ENCODE measurements around the gene FAHD1.

Gene FAHD1

GRCh38 chr16:1830213-1830612, 3.2 kb downstream of the FAHD1 start:
- POLR2A ChIA-PET = no interaction called here
- no peak for TF ChIP-seq ZNF157 (tag by site-specific recombination; IDR thresholded peaks at IDR 0.05)
- TF ChIP-seq, protein P1, sequence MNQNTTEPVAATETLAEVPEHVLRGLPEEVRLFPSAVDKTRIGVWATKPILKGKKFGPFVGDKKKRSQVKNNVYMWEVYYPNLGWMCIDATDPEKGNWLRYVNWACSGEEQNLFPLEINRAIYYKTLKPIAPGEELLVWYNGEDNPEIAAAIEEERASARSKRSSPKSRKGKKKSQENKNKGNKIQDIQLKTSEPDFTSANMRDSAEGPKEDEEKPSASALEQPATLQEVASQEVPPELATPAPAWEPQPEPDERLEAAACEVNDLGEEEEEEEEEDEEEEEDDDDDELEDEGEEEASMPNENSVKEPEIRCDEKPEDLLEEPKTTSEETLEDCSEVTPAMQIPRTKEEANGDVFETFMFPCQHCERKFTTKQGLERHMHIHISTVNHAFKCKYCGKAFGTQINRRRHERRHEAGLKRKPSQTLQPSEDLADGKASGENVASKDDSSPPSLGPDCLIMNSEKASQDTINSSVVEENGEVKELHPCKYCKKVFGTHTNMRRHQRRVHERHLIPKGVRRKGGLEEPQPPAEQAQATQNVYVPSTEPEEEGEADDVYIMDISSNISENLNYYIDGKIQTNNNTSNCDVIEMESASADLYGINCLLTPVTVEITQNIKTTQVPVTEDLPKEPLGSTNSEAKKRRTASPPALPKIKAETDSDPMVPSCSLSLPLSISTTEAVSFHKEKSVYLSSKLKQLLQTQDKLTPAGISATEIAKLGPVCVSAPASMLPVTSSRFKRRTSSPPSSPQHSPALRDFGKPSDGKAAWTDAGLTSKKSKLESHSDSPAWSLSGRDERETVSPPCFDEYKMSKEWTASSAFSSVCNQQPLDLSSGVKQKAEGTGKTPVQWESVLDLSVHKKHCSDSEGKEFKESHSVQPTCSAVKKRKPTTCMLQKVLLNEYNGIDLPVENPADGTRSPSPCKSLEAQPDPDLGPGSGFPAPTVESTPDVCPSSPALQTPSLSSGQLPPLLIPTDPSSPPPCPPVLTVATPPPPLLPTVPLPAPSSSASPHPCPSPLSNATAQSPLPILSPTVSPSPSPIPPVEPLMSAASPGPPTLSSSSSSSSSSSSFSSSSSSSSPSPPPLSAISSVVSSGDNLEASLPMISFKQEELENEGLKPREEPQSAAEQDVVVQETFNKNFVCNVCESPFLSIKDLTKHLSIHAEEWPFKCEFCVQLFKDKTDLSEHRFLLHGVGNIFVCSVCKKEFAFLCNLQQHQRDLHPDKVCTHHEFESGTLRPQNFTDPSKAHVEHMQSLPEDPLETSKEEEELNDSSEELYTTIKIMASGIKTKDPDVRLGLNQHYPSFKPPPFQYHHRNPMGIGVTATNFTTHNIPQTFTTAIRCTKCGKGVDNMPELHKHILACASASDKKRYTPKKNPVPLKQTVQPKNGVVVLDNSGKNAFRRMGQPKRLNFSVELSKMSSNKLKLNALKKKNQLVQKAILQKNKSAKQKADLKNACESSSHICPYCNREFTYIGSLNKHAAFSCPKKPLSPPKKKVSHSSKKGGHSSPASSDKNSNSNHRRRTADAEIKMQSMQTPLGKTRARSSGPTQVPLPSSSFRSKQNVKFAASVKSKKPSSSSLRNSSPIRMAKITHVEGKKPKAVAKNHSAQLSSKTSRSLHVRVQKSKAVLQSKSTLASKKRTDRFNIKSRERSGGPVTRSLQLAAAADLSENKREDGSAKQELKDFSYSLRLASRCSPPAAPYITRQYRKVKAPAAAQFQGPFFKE (tag by site-specific recombination; IDR thresholded peaks at IDR 0.05; ENCODE audit: borderline replicate concordance) = no peak
- no peak for TF ChIP-seq ZNF112 (tag by site-specific recombination; IDR thresholded peaks at IDR 0.05)
- TF ChIP-seq ZNF302 (tag by site-specific recombination; IDR thresholded peaks at IDR 0.05; ENCODE audit: low read depth) = no peak
- no peak for TF ChIP-seq ZNF701 (tag by site-specific recombination; IDR thresholded peaks at IDR 0.05)
- H3K27ac ChIP-seq (ENCODE audit: extremely low read depth, low read depth, low read length) = no peak overlapping the region
- CTCF ChIA-PET = no interaction called here
- H3K4me1 ChIP-seq (ENCODE audit: control insufficient read depth, insufficient read depth, low read length) = no peaks in the 10 kb centered on the region
- H3K36me3 ChIP-seq (ENCODE audit: control insufficient read depth in 2 of 2, insufficient read depth in 1 of 2, low read length in 2 of 2) = peaks cover 0 to 15% of the 10 kb centered on the region in 2 experiments; a peak in 1 of 3 replicates
- H3K9me3 ChIP-seq (ENCODE audit: control insufficient read depth, insufficient read depth, low read depth, low read length) = no peaks in the 10 kb centered on the region
- H3K4me3 ChIP-seq (ENCODE audit: low read depth, low read length) = no peak overlapping the region

DNA sequence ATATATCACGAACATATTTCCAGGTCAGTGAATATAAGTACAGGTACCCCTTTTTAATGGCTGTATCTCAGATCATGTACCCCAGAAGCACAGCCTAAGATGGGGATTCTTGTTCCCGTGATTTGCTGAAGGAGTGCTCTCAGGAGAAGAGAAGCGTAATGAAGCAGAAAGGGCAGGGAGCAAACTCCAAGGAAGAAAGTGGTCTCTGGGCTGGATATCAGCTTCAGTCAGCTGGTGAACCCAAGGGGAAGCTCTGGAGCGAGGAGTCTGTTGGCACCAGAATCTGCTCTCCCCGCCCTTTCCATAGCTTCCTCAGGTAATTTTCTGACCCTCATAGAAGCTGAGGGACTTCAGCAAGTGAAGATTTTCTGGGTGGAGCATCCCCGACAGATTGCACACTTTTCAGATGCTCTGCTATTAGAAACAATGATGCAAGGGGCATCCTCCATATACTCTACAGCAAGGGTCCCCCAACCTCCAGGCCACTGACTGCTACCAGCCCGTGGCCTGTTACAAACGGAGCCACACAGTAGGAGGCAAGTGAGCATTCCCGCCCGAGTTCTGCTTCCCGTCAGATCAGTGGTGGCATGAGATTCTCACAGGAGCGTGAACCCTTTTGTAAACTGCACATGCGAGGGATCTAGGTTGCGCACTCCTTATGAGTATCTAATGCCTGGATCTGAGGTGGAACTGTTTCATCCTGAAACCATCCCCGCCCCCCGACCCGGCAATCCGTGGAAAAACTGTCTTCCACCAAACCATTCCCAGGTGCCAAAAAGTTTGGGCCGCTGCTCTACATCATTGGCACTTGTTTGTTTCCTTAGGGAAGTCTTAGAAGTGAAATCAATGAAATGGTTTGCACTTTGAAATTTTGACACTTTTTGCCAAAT, 4.4 kb downstream of the FAHD1 start:
- Histone ChIP-seq H3K9me3 (ENCODE audit: control insufficient read depth, insufficient read depth, low read depth, low read length) (no peaks in the 10 kb centered on the region), H3K4me1 (ENCODE audit: control insufficient read depth, insufficient read depth, low read length) (no peaks in the 10 kb centered on the region), H3K4me3 (ENCODE audit: low read depth, low read length) (no peak overlapping the region), H3K36me3 (ENCODE audit: control insufficient read depth in 2 of 2, insufficient read depth in 1 of 2, low read length in 2 of 2) (peaks cover 0 to 15% of the 10 kb centered on the region in 2 experiments; a peak in 1 of 3 replicates), H3K27ac (ENCODE audit: extremely low read depth, low read depth, low read length) (no peak overlapping the region)
- CTCF ChIA-PET = interaction anchor here (0.6 kb wide), 1 partner anchor 16 kb away, joined by 3 read pairs; no protein-coding TSS in a partner anchor
- POLR2A ChIA-PET = no interaction called here
- TF ChIP-seq HOXC10 (CRISPR knock-in tag; IDR thresholded peaks at IDR 0.05) (no peak), ZBTB1 (tag by site-specific recombination; IDR thresholded peaks at IDR 0.05) (no peak), ZNF112 (tag by site-specific recombination; IDR thresholded peaks at IDR 0.05) (no peak), ZNF544 (tag by site-specific recombination; IDR thresholded peaks at IDR 0.05) (no peak), ZNF830 (tag by site-specific recombination; IDR thresholded peaks at IDR 0.05; ENCODE audit: low read depth) (no peak)

- no peaks in the 10 kb centered on the region for H3K9me3 ChIP-seq (ENCODE audit: control insufficient read depth, insufficient read depth, low read depth, low read length)
- ChIA-PET CTCF (interaction anchor here (1.0 kb wide), 1 partner anchor 33 kb away, joined by 3 read pairs; no protein-coding TSS in a partner anchor), POLR2A (no interaction called here)
- H3K36me3 ChIP-seq (ENCODE audit: control insufficient read depth in 2 of 2, insufficient read depth in 1 of 2, low read length in 2 of 2) = peaks cover 0 to 15% of the 10 kb centered on the region in 2 experiments; a peak in 1 of 3 replicates
- no peaks in the 10 kb centered on the region for H3K4me1 ChIP-seq (ENCODE audit: control insufficient read depth, insufficient read depth, low read length)
- H3K4me3 ChIP-seq (ENCODE audit: low read depth, low read length) = no peak overlapping the region
- no peak overlapping the region for H3K27ac ChIP-seq (ENCODE audit: extremely low read depth, low read depth, low read length)
- TF ChIP-seq GLIS1 (tag by site-specific recombination; IDR thresholded peaks at IDR 0.05) (peak; percentile 88), ZNF600 (tag by site-specific recombination; IDR thresholded peaks at IDR 0.05) (no peak), ZNF423 (tag by site-specific recombination; IDR thresholded peaks at IDR 0.05) (no peak), ZIC2 (tag by site-specific recombination; IDR thresholded peaks at IDR 0.05) (peak; percentile 41), ZNF274 (IDR thresholded peaks at IDR 0.05; ENCODE audit: low read length) (no peak), ZNF274 (tag by site-specific recombination; IDR thresholded peaks at IDR 0.05; ENCODE audit: borderline replicate concordance) (no peak)
- TF ChIP-seq, protein P2, sequence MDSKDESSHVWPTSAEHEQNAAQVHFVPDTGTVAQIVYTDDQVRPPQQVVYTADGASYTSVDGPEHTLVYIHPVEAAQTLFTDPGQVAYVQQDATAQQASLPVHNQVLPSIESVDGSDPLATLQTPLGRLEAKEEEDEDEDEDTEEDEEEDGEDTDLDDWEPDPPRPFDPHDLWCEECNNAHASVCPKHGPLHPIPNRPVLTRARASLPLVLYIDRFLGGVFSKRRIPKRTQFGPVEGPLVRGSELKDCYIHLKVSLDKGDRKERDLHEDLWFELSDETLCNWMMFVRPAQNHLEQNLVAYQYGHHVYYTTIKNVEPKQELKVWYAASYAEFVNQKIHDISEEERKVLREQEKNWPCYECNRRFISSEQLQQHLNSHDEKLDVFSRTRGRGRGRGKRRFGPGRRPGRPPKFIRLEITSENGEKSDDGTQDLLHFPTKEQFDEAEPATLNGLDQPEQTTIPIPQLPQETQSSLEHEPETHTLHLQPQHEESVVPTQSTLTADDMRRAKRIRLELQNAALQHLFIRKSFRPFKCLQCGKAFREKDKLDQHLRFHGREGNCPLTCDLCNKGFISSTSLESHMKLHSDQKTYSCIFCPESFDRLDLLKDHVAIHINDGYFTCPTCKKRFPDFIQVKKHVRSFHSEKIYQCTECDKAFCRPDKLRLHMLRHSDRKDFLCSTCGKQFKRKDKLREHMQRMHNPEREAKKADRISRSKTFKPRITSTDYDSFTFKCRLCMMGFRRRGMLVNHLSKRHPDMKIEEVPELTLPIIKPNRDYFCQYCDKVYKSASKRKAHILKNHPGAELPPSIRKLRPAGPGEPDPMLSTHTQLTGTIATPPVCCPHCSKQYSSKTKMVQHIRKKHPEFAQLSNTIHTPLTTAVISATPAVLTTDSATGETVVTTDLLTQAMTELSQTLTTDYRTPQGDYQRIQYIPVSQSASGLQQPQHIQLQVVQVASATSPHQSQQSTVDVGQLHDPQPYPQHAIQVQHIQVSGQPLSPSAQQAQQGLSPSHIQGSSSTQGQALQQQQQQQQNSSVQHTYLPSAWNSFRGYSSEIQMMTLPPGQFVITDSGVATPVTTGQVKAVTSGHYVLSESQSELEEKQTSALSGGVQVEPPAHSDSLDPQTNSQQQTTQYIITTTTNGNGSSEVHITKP (tag by site-specific recombination; IDR thresholded peaks at IDR 0.05) = 0 out of 2 replicates have a peak, but pooled peaks have one; percentile 27
- TF ChIP-seq, protein P3, sequence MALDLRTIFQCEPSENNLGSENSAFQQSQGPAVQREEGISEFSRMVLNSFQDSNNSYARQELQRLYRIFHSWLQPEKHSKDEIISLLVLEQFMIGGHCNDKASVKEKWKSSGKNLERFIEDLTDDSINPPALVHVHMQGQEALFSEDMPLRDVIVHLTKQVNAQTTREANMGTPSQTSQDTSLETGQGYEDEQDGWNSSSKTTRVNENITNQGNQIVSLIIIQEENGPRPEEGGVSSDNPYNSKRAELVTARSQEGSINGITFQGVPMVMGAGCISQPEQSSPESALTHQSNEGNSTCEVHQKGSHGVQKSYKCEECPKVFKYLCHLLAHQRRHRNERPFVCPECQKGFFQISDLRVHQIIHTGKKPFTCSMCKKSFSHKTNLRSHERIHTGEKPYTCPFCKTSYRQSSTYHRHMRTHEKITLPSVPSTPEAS (tag by site-specific recombination; IDR thresholded peaks at IDR 0.05) = no peak
Measured at GRCh38 chr16:1832838-1833454, 5.9 kb downstream of the FAHD1 start.
